ENCODE results near the gene TNFRSF1B.

TNFRSF1B gene

GRCh38 chr1:12157366-12158231 is 9.2 kb upstream of the TNFRSF1B start:
- DNase-seq (ENCODE audit: low read depth, low spot score) = no peak

- DNase-seq (ENCODE audit: low read depth, low spot score) = no peak
Observed at GRCh38 chr1:12158357-12159092, 8.3 kb upstream of the TNFRSF1B start.

- DNase-seq (ENCODE audit: low read depth, low spot score) = no peak
Observed at GRCh38 chr1:12159816-12160215, 7.0 kb upstream of the TNFRSF1B start.

GRCh38 chr1:12161324-12161661 is 5.5 kb upstream of the TNFRSF1B start:
- DNase-seq (ENCODE audit: low read depth, low spot score) = no peak

- peak; percentile 27 for DNase-seq (ENCODE audit: low read depth, low spot score)
Observed at GRCh38 chr1:12161662-12162458, 4.9 kb upstream of the TNFRSF1B start.

GRCh38 chr1:12162459-12163137 is 4.2 kb upstream of the TNFRSF1B start:
- DNase-seq (ENCODE audit: low read depth, low spot score) = no peak

GRCh38 chr1:12163210-12163609 is 3.6 kb upstream of the TNFRSF1B start:
- DNase-seq (ENCODE audit: low read depth, low spot score) = no peak

- DNase-seq (ENCODE audit: low read depth, low spot score) = no peak
Observed at GRCh38 chr1:12164210-12164609, 2.6 kb upstream of the TNFRSF1B start.

GRCh38 chr1:12165342-12165741 is 1.4 kb upstream of the TNFRSF1B start:
- DNase-seq (ENCODE audit: low read depth, low spot score) = no peak

- DNase-seq (ENCODE audit: low read depth, low spot score) = no peak
Observed at GRCh38 chr1:12167493-12168429, 970 bp downstream of the TNFRSF1B start.

- DNase-seq (ENCODE audit: low read depth, low spot score) = no peak
Observed at GRCh38 chr1:12168451-12169160, 1.8 kb downstream of the TNFRSF1B start.

GRCh38 chr1:12169442-12170135 is 2.8 kb downstream of the TNFRSF1B start:
- DNase-seq (ENCODE audit: low read depth, low spot score) = no peak

GRCh38 chr1:12170263-12170671 is 3.5 kb downstream of the TNFRSF1B start:
- DNase-seq (ENCODE audit: low read depth, low spot score) = no peak

- no peak for DNase-seq (ENCODE audit: low read depth, low spot score)
Observed at GRCh38 chr1:12171206-12172041, 4.6 kb downstream of the TNFRSF1B start.

GRCh38 chr1:12172042-12172851 is 5.5 kb downstream of the TNFRSF1B start:
- DNase-seq (ENCODE audit: low read depth, low spot score) = no peak

GRCh38 chr1:12173041-12173509 is 6.3 kb downstream of the TNFRSF1B start:
- DNase-seq (ENCODE audit: low read depth, low spot score) = no peak

GRCh38 chr1:12173631-12174121 is 6.9 kb downstream of the TNFRSF1B start:
- DNase-seq (ENCODE audit: low read depth, low spot score) = peak; percentile 61

All from activated naive CD8-positive, alpha-beta T cell treated with anti-CD3 and anti-CD28 coated beads, Interleukin-2, amount 50 U/mL, for 16 hours (primary cell).